PC-3 (cell line): ENCODE results near the gene TMEM212. TPM values are rescaled to one million over a fixed set of nuclear protein-coding genes. Genes with fewer than 3 reads are reported as not detected.

ENCODE experiments used
- ATAC-seq: fragments of 200-7000 bp; cut with Tn5 transposase; 2 replicates; pipeline ENCODE4 v1.9.1; 2020; ENCODE audit warnings: mild to moderate bottlenecking, moderate library complexity
- BruUV-seq: library from RNA; stranded (reverse); fragments of 400-500 nt; replicated peaks from 2 replicates; lab custom pipeline; 2021; lab: Mats Ljungman, UMichigan
- CTCF ChIA-PET: fragments of 300-600 bp; sonication (Branson Sonifier 250); formaldehyde crosslinking; loops from one replicate; lab custom pipeline; 2022; ENCODE audit warnings: antibody characterized with exemption; lab: Charles Lee
- POLR2A ChIA-PET: fragments of 300-600 bp; sonication (Branson Sonifier 250); formaldehyde crosslinking; loops from one replicate; lab custom pipeline; 2022; ENCODE audit warnings: antibody characterized with exemption; ENCODE audit not compliant: unreplicated experiment; lab: Charles Lee
- DNase-seq: peaks from one replicate; pipeline ENCODE4 v3.0.0-alpha.2; 2015
- H2AFZ ChIP-seq: fragments of 300-600 bp; sonication (generic); 2 replicates; pipeline ENCODE4 v1.6.0; 2016; ENCODE audit warnings: antibody characterized with exemption, low read length
- H3F3A ChIP-seq: fragments of 300-600 bp; sonication (generic); one replicate; pipeline ENCODE4 v1.6.0; 2017; ENCODE audit warnings: antibody characterized with exemption, low read length, control low read depth, mild to moderate bottlenecking; ENCODE audit not compliant: unreplicated experiment
- H3K27ac ChIP-seq: fragments of 300-600 bp; sonication (generic); 2 replicates; pipeline ENCODE4 v1.5.1; 2016; ENCODE audit warnings: mild to moderate bottlenecking, low read length
- H3K27me3 ChIP-seq: fragments of 300-600 bp; sonication (generic); 2 replicates; pipeline ENCODE4 v1.6.1; 2016; ENCODE audit warnings: low read length, mixed read lengths
- H3K36me3 ChIP-seq: fragments of 300-600 bp; sonication (generic); 2 replicates; pipeline ENCODE4 v1.6.1; 2016; ENCODE audit warnings: low read depth, mixed run types, low read length, mixed read lengths
- H3K4me1 ChIP-seq: fragments of 300-600 bp; sonication (generic); 2 replicates; pipeline ENCODE4 v1.5.1; 2016; ENCODE audit warnings: low read length; ENCODE audit not compliant: insufficient read depth
- H3K4me2 ChIP-seq: fragments of 300-600 bp; sonication (generic); 2 replicates; pipeline ENCODE4 v1.6.0; 2016; ENCODE audit warnings: low read length
- H3K4me3 ChIP-seq: fragments of 300-600 bp; sonication (generic); 2 replicates; pipeline ENCODE4 v1.5.1; 2016; ENCODE audit warnings: mild to moderate bottlenecking, low read length, mixed read lengths
- H3K79me2 ChIP-seq: fragments of 300-600 bp; sonication (generic); 2 replicates; pipeline ENCODE4 v1.6.1; 2017; ENCODE audit warnings: low read length, mixed read lengths
- H3K9ac ChIP-seq: fragments of 300-600 bp; sonication (generic); 2 replicates; pipeline ENCODE4 v1.6.0; 2016; ENCODE audit warnings: mild to moderate bottlenecking, low read length
- H3K9me2 ChIP-seq: fragments of 300-600 bp; sonication (generic); replicated peaks from 2 replicates; pipeline ENCODE4 v1.6.1; 2016; ENCODE audit warnings: mixed run types, low read length, mixed read lengths
- H3K9me3 ChIP-seq: fragments of 300-600 bp; sonication (generic); 2 replicates; pipeline ENCODE4 v1.6.1; 2016; ENCODE audit warnings: low read length, mixed read lengths
- H4K20me1 ChIP-seq: fragments of 300-600 bp; sonication (generic); 2 replicates; pipeline ENCODE4 v1.6.1; 2016; ENCODE audit warnings: low read length, mixed read lengths
- CTCF ChIP-seq: fragments of 300-600 bp; sonication (generic); conservative IDR thresholded peaks from 2 replicates; pipeline ENCODE4 v1.5.1; 2017; ENCODE audit warnings: antibody characterized with exemption, low read depth, mild to moderate bottlenecking, low read length
- EZH2 ChIP-seq: fragments of 300-600 bp; sonication (generic); IDR thresholded peaks from one replicate; pipeline ENCODE4 v1.6.1; 2017; ENCODE audit warnings: antibody characterized with exemption, mild to moderate bottlenecking, low read length; ENCODE audit not compliant: unreplicated experiment
- EZH2phosphoT487 ChIP-seq: fragments of 300-600 bp; sonication (generic); IDR thresholded peaks from 2 replicates; pipeline ENCODE4 v1.6.1; 2018; ENCODE audit warnings: mild to moderate bottlenecking, antibody characterized with exemption, low read length, borderline replicate concordance
- intact Hi-C: fragments of 100-400 bp; cut with micrococcal nuclease; formaldehyde crosslinking; loops from 2 replicates; pipeline ENCODE4 v1.9.0; 2023
- total RNA-seq: library from RNA; depleted of rRNA; stranded (reverse); fragments of >200 nt; gene quantifications from 2 replicates; pipeline ENCODE4 v1.2.3, GENCODE V29; 2014

TMEM212 gene
- total RNA-seq, 1 experiment from 2014 or later: not detected

GRCh38 chr3:171830518-171830875 lies 12.7 kb upstream of the TMEM212 start:
- no peak for DNase-seq
- ATAC-seq: no peak
- Histone ChIP-seq H3K27ac (peak overlapping the region; percentile 33; the same call in 1 of the 2 replicates), H2AFZ (peak overlapping the region; percentile 18; the same call in 1 of the 2 replicates), H3K9me2 (no peaks in the 10 kb centered on the region), H4K20me1 (no peaks in the 10 kb centered on the region), H3K27me3 (no peaks in the 10 kb centered on the region), H3K4me3 (no peak overlapping the region), H3K4me1 (peaks cover 40% of the 10 kb centered on the region), H3K79me2 (no peaks in the 10 kb centered on the region), H3K9me3 (no peaks in the 10 kb centered on the region), H3F3A (no peaks in the 10 kb centered on the region), H3K36me3 (no peaks in the 10 kb centered on the region), H3K9ac (peak overlapping the region; percentile 13), H3K4me2 (peak overlapping the region; percentile 5; the same call in 1 of the 2 replicates)
- ChIA-PET POLR2A (interaction anchor here (0.6 kb wide), 1 partner anchor 646 kb away, joined by 5 read pairs; no protein-coding TSS in a partner anchor), CTCF (interaction anchor here (0.6 to 1.8 kb wide), 2 partner anchors 42 to 58 kb away, joined by 5 to 19 read pairs; no protein-coding TSS in a partner anchor)
- no TSS peak for BruUV-seq
- intact Hi-C loops: loop anchor here (1.0 to 5.0 kb wide), 4 partner anchors 126 to 868 kb away; no protein-coding TSS in a partner anchor
- TF ChIP-seq EZH2phosphoT487 (no peak), EZH2 (no peak), CTCF (no peak)

DNA sequence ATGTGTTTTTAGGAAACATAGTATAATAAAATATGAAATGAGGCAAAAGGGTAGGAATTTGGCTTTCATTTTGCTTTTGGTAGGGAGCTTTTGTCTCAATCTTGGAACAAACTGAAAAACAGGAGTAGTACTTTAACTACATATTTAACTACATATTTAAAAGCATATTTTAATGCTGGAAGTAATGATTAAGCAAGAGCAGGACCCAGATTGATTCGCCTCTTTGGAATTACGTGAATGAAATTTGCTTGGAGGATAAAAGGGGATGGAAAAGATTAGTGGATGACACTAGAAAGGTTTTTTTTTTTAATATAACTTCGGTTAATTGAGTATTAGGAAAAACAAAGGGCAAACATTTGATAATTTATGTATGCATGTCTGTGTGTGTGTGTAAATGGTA lies 11.2 kb upstream of the TMEM212 start:
- ATAC-seq (no peak), DNase-seq (peak; percentile 45)
- no peaks in the 10 kb centered on the region for H3K27me3 ChIP-seq
- H3K4me2 ChIP-seq: no peak overlapping the region
- TF ChIP-seq CTCF: no peak
- POLR2A ChIA-PET: no interaction called here
- H3K9ac ChIP-seq: no peak overlapping the region
- no TSS peak for BruUV-seq
- H3K79me2 ChIP-seq: no peaks in the 10 kb centered on the region
- intact Hi-C loops: loop anchor here (5.0 kb wide), 3 partner anchors 210 to 870 kb away; no protein-coding TSS in a partner anchor
- H3K9me3 ChIP-seq: no peaks in the 10 kb centered on the region
- H3K9me2 ChIP-seq: no peaks in the 10 kb centered on the region
- H3F3A ChIP-seq: no peaks in the 10 kb centered on the region
- CTCF ChIA-PET: no interaction called here
- peaks cover 38% of the 10 kb centered on the region for H3K4me1 ChIP-seq
- no peak overlapping the region for H2AFZ ChIP-seq
- H4K20me1 ChIP-seq: no peaks in the 10 kb centered on the region
- no peaks in the 10 kb centered on the region for H3K36me3 ChIP-seq
- 0 out of 2 replicates have a peak overlapping the region, but pooled peaks have one; percentile 0 for H3K27ac ChIP-seq
- no peak overlapping the region for H3K4me3 ChIP-seq

GRCh38 chr3:171832989-171833388 lies 10.2 kb upstream of the TMEM212 start:
- Histone ChIP-seq H3F3A (no peaks in the 10 kb centered on the region), H3K79me2 (no peaks in the 10 kb centered on the region), H3K4me1 (peaks cover 38% of the 10 kb centered on the region), H3K9ac (peak overlapping the region; percentile 37), H3K9me2 (no peaks in the 10 kb centered on the region), H2AFZ (no peak overlapping the region), H4K20me1 (no peaks in the 10 kb centered on the region), H3K36me3 (no peaks in the 10 kb centered on the region), H3K4me2 (no peak overlapping the region), H3K27ac (peak overlapping the region; percentile 66), H3K9me3 (no peaks in the 10 kb centered on the region), H3K4me3 (no peak overlapping the region), H3K27me3 (no peaks in the 10 kb centered on the region)
- ChIA-PET CTCF (interaction anchor here (0.6 to 2.3 kb wide), 4 partner anchors 23 to 159 kb away, joined by 3 to 40 read pairs (median 4); partner anchors contain the start of gene PLD1), POLR2A (interaction anchor here (1.1 kb wide), 1 partner anchor 62 kb away, joined by 5 read pairs; no protein-coding TSS in a partner anchor)
- no peak for ATAC-seq
- TF ChIP-seq EZH2 (no peak), CTCF (no peak), EZH2phosphoT487 (no peak)
- no peak for DNase-seq
- no TSS peak for BruUV-seq
- intact Hi-C loops: loop anchor here (5.0 kb wide), 3 partner anchors 209 to 871 kb away; no protein-coding TSS in a partner anchor
